Calu3 (cell line): Measurements from ENCODE around the gene BOD1L1. TPM values are rescaled to one million over a fixed set of nuclear protein-coding genes. Genes with fewer than 3 reads are reported as not detected.

Experiments used
- BruUV-seq: library from RNA; stranded (reverse); fragments of 400-500 nt; replicated peaks from 2 replicates; lab custom pipeline; 2021; lab: Mats Ljungman, UMichigan
- CTCF ChIA-PET: fragments of 300-600 bp; sonication (Branson Sonifier 250); formaldehyde crosslinking; loops from one replicate; lab custom pipeline; 2022; ENCODE audit warnings: antibody characterized with exemption; lab: Charles Lee
- DNase-seq: peaks from one replicate; pipeline ENCODE4 v3.0.0; 2022
- H3K27ac Mint-ChIP-seq: one replicate; pipeline ENCODE4 v1.8.0; 2022; ENCODE audit warnings: mixed read lengths; ENCODE audit not compliant: unreplicated experiment
- H3K27me3 Mint-ChIP-seq: one replicate; pipeline ENCODE4 v1.8.0; 2022; ENCODE audit warnings: mixed read lengths; ENCODE audit not compliant: unreplicated experiment
- H3K36me3 Mint-ChIP-seq: one replicate; pipeline ENCODE4 v1.8.0; 2022; ENCODE audit warnings: mild to moderate bottlenecking, moderate library complexity, mixed read lengths; ENCODE audit not compliant: insufficient read depth, unreplicated experiment
- H3K4me1 Mint-ChIP-seq: one replicate; pipeline ENCODE4 v1.8.0; 2022; ENCODE audit warnings: mild to moderate bottlenecking, low read depth, mixed read lengths; ENCODE audit not compliant: unreplicated experiment
- H3K4me3 Mint-ChIP-seq: one replicate; pipeline ENCODE4 v1.8.0; 2022; ENCODE audit warnings: mild to moderate bottlenecking, low read depth, moderate library complexity, mixed read lengths; ENCODE audit not compliant: unreplicated experiment
- H3K9me3 Mint-ChIP-seq: one replicate; pipeline ENCODE4 v1.8.0; 2022; ENCODE audit warnings: low read depth, mixed read lengths; ENCODE audit not compliant: unreplicated experiment
- intact Hi-C: fragments of 100-400 bp; cut with micrococcal nuclease; formaldehyde crosslinking; loops from one replicate; pipeline ENCODE4 v1.10.0; 2022; ENCODE audit not compliant: unreplicated experiment
- total RNA-seq: library from RNA; stranded (reverse); gene quantifications from 2 replicates; pipeline ENCODE4 v1.2.3, GENCODE V29; 2022
- TF ChIP-seq, protein P1 (sequence below): fragments of 200-600 bp; IDR thresholded peaks from one replicate; pipeline ENCODE4 v1.8.0; 2022; ENCODE audit warnings: antibody characterized with exemption; ENCODE audit not compliant: unreplicated experiment

Gene BOD1L1
- total RNA-seq, 1 experiment from 2014 or later, result 25.7 TPM

DNA sequence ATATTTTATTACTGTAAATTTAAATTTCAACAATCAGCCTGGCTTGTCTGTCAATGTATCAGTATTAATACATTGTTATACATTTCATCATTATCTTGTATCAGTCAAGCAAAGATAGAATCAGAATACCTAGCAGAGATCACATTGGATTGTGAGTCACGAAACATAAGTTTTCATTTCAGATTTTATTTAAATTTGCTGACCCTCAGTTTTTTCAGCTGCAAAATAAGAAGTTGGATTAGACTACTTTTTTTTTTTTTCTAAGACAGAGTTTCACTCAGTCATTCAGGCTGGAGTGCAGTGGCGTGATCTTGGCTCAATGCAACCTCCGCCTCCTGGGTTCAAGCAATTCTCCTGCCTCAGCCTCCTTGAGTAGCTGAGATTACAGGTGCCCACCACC lies 49.9 kb downstream of the BOD1L1 start:
- CTCF ChIA-PET, result no interaction called here
- TF ChIP-seq, protein P1, sequence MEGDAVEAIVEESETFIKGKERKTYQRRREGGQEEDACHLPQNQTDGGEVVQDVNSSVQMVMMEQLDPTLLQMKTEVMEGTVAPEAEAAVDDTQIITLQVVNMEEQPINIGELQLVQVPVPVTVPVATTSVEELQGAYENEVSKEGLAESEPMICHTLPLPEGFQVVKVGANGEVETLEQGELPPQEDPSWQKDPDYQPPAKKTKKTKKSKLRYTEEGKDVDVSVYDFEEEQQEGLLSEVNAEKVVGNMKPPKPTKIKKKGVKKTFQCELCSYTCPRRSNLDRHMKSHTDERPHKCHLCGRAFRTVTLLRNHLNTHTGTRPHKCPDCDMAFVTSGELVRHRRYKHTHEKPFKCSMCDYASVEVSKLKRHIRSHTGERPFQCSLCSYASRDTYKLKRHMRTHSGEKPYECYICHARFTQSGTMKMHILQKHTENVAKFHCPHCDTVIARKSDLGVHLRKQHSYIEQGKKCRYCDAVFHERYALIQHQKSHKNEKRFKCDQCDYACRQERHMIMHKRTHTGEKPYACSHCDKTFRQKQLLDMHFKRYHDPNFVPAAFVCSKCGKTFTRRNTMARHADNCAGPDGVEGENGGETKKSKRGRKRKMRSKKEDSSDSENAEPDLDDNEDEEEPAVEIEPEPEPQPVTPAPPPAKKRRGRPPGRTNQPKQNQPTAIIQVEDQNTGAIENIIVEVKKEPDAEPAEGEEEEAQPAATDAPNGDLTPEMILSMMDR, result no peak
- intact Hi-C loops, result no loop called here
- H3K27ac Mint-ChIP-seq, result no peak overlapping the region
- BruUV-seq, result no TSS peak
- H3K4me3 Mint-ChIP-seq, result no peak overlapping the region
- DNase-seq, result no peak
- no peaks in the 10 kb centered on the region for H3K27me3 Mint-ChIP-seq
- peaks cover 5% of the 10 kb centered on the region for H3K36me3 Mint-ChIP-seq
- H3K4me1 Mint-ChIP-seq, result no peaks in the 10 kb centered on the region
- H3K9me3 Mint-ChIP-seq, result no peaks in the 10 kb centered on the region

DNA sequence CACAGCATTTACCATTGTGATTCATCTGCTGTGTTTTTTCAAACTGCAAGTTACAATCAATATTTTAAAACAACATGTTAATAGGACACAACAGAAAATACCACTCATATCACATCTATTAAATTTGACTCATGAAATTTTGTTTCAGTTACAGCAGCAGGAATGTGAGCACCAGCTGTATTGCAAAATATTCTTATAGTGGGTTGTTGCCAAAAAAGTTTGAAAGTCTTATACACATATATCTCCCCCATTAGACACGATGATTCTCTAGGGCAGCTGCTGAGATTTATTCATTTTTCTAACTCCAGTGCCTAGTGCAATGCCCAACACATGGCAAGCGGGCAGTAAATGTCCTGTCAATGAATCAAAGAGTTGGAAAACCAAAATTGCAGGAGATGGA lies 56.6 kb downstream of the BOD1L1 start:
- Mint-ChIP-seq H3K4me1 (no peaks in the 10 kb centered on the region), H3K27me3 (no peaks in the 10 kb centered on the region), H3K4me3 (no peak overlapping the region), H3K27ac (no peak overlapping the region), H3K9me3 (no peaks in the 10 kb centered on the region), H3K36me3 (no peaks in the 10 kb centered on the region)
- TF ChIP-seq, protein P1, result no peak
- DNase-seq, result no peak
- intact Hi-C loops, result no loop called here
- CTCF ChIA-PET, result no interaction called here
- BruUV-seq, result no TSS peak

DNA sequence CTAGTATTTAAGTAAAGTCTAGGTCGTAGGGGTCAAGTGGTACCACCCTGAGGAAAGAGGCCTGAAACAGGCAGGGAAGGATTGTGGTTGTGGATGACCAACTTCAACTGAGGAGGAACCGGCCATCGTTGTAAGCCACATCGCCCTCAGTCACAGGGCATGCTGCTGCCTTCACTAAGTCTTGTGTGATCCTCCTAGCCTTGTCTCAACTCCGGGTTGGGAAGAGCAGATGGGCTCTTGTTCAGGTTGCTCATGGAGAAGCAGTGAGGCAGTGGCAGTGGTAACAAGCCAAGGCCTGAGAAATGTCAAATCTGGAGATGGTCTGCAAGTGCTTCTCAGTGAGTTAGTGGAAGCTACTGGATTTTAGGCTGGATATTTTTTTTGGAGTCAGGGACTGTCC lies 60.4 kb downstream of the BOD1L1 start:
- Mint-ChIP-seq H3K9me3 (no peaks in the 10 kb centered on the region), H3K4me3 (no peak overlapping the region), H3K27me3 (no peaks in the 10 kb centered on the region), H3K27ac (no peak overlapping the region), H3K36me3 (no peaks in the 10 kb centered on the region), H3K4me1 (no peaks in the 10 kb centered on the region)
- intact Hi-C loops, result no loop called here
- TF ChIP-seq, protein P1, result no peak
- CTCF ChIA-PET, result no interaction called here
- no TSS peak for BruUV-seq
- DNase-seq, result no peak

DNA sequence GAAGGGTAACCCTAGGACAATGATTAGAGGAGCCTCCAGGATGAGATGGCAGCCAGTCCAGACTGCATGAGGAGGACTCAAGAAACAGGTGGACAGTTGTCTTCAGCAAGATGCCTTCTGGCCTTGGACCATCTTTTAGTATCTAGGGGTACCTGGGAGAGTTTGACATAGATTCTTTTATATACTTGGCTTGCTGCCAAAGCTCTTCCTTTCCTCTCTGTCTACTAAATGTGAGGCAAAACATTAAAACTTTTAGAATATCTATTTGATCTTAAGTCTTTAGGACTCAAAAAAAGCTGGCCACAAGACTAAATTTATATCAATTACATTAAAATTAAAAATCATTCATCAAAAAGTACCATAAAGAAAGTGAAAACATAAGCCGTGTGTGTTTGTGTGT lies 64.6 kb downstream of the BOD1L1 start:
- H3K9me3 Mint-ChIP-seq, result no peaks in the 10 kb centered on the region
- no TSS peak for BruUV-seq
- no peak for DNase-seq
- CTCF ChIA-PET, result no interaction called here
- intact Hi-C loops, result no loop called here
- TF ChIP-seq, protein P1, result no peak
- no peaks in the 10 kb centered on the region for H3K4me1 Mint-ChIP-seq
- H3K27ac Mint-ChIP-seq, result no peak overlapping the region
- H3K27me3 Mint-ChIP-seq, result peaks cover under 1% of the 10 kb centered on the region
- no peaks in the 10 kb centered on the region for H3K36me3 Mint-ChIP-seq
- H3K4me3 Mint-ChIP-seq, result no peak overlapping the region
